GM12878 (cell line): Measurements from ENCODE around the gene MYL6B. TPM values are rescaled to one million over a fixed set of nuclear protein-coding genes. Genes with fewer than 3 reads are reported as not detected.
A peak's percentile ranks its signal among the peaks of the same experiment; 100 is the strongest.

Experiments
- ATF7 ChIP-seq: fragments of 450-650 bp; IDR thresholded peaks from 2 replicates; pipeline ENCODE4 v1.6.1; 2016; ENCODE audit warnings: low read depth, mild to moderate bottlenecking
- CBFB ChIP-seq: IDR thresholded peaks from 2 replicates; pipeline ENCODE4 v1.6.1; 2016; ENCODE audit warnings: antibody characterized with exemption, low read depth
- CBX5 ChIP-seq: sonication (generic); IDR thresholded peaks from 2 replicates; pipeline ENCODE4 v1.6.1; 2016; ENCODE audit warnings: low read depth, moderate library complexity, mild to moderate bottlenecking, inconsistent platforms
- CREM ChIP-seq: IDR thresholded peaks from 2 replicates; pipeline ENCODE4 v1.6.1; 2014; ENCODE audit warnings: antibody characterized with exemption, low read depth
- ETV6 ChIP-seq, 2 experiments: fragments of 450-650 bp in 1 of 2; IDR thresholded peaks in 1 of 2; conservative IDR thresholded peaks in 1 of 2; 2 replicates each; pipeline ENCODE4 v1.6.1; 2014; ENCODE audit warnings: antibody characterized with exemption in 1 of 2, borderline replicate concordance in 1 of 2, low read depth in 1 of 2, mild to moderate bottlenecking in 1 of 2, moderate library complexity in 1 of 2
- HCFC1 ChIP-seq: fragments of 150-350 bp; IDR thresholded peaks from 2 replicates; pipeline ENCODE4 v1.6.1; 2014; ENCODE audit warnings: low read length
- IRF4 ChIP-seq: IDR thresholded peaks from 2 replicates; pipeline ENCODE4 v1.6.1; 2011; ENCODE audit warnings: low read depth, low read length
- JUNB ChIP-seq: IDR thresholded peaks from 2 replicates; pipeline ENCODE4 v1.6.1; 2016; ENCODE audit warnings: antibody characterized with exemption, mild to moderate bottlenecking
- KLF5 ChIP-seq: fragments of 450-650 bp; IDR thresholded peaks from 2 replicates; pipeline ENCODE4 v1.6.1; 2014; ENCODE audit warnings: mild to moderate bottlenecking; ENCODE audit not compliant: partially characterized antibody
- MXI1 ChIP-seq: fragments of 150-350 bp; IDR thresholded peaks from 2 replicates; pipeline ENCODE4 v1.6.1; 2011; ENCODE audit warnings: low read depth, mild to moderate bottlenecking, inconsistent platforms, low read length, improper control_type of control experiment
- RELA ChIP-seq: fragments of 450-650 bp; IDR thresholded peaks from 2 replicates; pipeline ENCODE4 v1.8.0; 2014; ENCODE audit warnings: borderline replicate concordance; ENCODE audit not compliant: partially characterized antibody
- SMAD5 ChIP-seq: IDR thresholded peaks from 2 replicates; pipeline ENCODE4 v1.6.1; 2016; ENCODE audit warnings: antibody characterized with exemption, low read depth
- SRF ChIP-seq, 2 experiments: IDR thresholded peaks; 2 replicates each; pipeline ENCODE4 v1.6.1; 2011; ENCODE audit warnings: low read depth in 2 of 2, low read length in 2 of 2, mild to moderate bottlenecking in 1 of 2, moderate library complexity in 1 of 2
- TCF12 ChIP-seq: IDR thresholded peaks from 2 replicates; pipeline ENCODE4 v1.6.1; 2011; ENCODE audit warnings: low read depth, mild to moderate bottlenecking, low read length
- polyA plus RNA-seq, 11 experiments: library from polyadenylated mRNA; depleted of rRNA in 4 of 11; unstranded in 6 of 11; stranded (reverse) in 5 of 11; fragments of >200 nt; fragmentation: Nextera tagmentation in 4 of 11; fragmentation: Illumina TruSeq in 1 of 11; extraction: Ambion mirVana in 4 of 11; extraction: Trizol in 1 of 11; gene quantifications; 1 replicate in 1 of 11; 2 replicates in 10 of 11; pipeline versions ENCODE4 v1.2.1 to v1.2.3, GENCODE V29; 2011 to 2016; ENCODE audit warnings: inconsistent platforms in 2 of 11, missing spikeins in 2 of 11, low read depth in 1 of 11
- total RNA-seq, 4 experiments: library from RNA; depleted of rRNA in 3 of 4; stranded (reverse); fragments of >200 nt in 3 of 4; fragmentation: Illumina TruSeq in 1 of 4; extraction: Trizol in 1 of 4; gene quantifications; 2 replicates each; pipeline versions ENCODE4 v1.2.1 to v1.2.3, GENCODE V29; 2013 to 2021
- TF ChIP-seq, protein P1 (sequence below): fragments of 450-650 bp; IDR thresholded peaks from 2 replicates; pipeline ENCODE4 v1.6.1; 2017; ENCODE audit warnings: mild to moderate bottlenecking, low read depth, inconsistent platforms; ENCODE audit not compliant: poor library complexity, severe bottlenecking
- TF ChIP-seq, protein P2 (sequence below): IDR thresholded peaks from 2 replicates; pipeline ENCODE4 v1.6.1; 2011; ENCODE audit warnings: borderline replicate concordance, low read depth, mild to moderate bottlenecking, moderate library complexity, mixed read lengths, low read length; ENCODE audit not compliant: insufficient read depth; ENCODE audit errors: extremely low read length
- TF ChIP-seq, protein P3 (sequence below): IDR thresholded peaks from 2 replicates; pipeline ENCODE4 v1.6.1; 2011; ENCODE audit warnings: mild to moderate bottlenecking, low read depth, low read length, moderate library complexity; ENCODE audit not compliant: insufficient replicate concordance
- TF ChIP-seq, protein P4 (sequence below): fragments of 150-350 bp; IDR thresholded peaks from 2 replicates; pipeline ENCODE4 v1.6.1; 2016; ENCODE audit warnings: low read depth, low read length
- TF ChIP-seq, protein P5 (sequence below): fragments of 450-650 bp; IDR thresholded peaks from 2 replicates; pipeline ENCODE4 v1.6.1; 2016; ENCODE audit warnings: mild to moderate bottlenecking, moderate library complexity, borderline replicate concordance

Gene MYL6B
- total and polyA plus RNA-seq, 10 of the 15 experiments (the other 5 are each of a cell fraction or from before 2014, with no cell fraction given), result 75.5 to 153 (median 114) TPM

DNA sequence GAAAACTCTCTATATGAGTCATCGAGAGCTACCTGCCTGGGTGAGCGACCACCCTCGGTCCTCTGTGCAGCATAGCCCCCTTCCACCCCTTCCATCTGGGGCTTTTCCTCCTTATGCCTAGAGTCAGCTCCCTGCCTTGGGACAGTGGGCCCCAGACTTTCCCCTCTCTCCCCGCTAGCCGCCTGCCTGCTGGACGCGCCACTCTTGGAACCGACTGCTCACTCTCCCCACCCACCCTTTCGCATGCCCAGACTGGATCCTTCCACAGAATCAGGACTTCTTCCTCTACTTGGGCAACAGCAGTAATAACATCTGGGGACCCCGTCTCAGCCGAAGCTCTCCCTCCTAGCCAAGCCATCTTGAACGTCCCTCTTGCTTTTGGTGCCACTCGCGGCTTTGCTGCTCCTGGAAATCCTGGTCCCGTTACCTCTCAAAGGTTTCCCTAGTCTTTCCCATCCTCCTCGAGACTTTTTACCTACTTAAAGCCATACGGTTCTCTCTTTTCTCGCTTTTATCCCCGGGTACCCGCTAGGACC lies 23.6 kb upstream of the MYL6B start (continued):
- TF ChIP-seq, protein P1, sequence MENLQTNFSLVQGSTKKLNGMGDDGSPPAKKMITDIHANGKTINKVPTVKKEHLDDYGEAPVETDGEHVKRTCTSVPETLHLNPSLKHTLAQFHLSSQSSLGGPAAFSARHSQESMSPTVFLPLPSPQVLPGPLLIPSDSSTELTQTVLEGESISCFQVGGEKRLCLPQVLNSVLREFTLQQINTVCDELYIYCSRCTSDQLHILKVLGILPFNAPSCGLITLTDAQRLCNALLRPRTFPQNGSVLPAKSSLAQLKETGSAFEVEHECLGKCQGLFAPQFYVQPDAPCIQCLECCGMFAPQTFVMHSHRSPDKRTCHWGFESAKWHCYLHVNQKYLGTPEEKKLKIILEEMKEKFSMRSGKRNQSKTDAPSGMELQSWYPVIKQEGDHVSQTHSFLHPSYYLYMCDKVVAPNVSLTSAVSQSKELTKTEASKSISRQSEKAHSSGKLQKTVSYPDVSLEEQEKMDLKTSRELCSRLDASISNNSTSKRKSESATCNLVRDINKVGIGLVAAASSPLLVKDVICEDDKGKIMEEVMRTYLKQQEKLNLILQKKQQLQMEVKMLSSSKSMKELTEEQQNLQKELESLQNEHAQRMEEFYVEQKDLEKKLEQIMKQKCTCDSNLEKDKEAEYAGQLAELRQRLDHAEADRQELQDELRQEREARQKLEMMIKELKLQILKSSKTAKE, result no peak
- TF ChIP-seq ATF7 (no peak), SMAD5 (no peak), CBX5 (no peak), CBFB (no peak), KLF5 (no peak), ETV6 (conservative IDR thresholded peaks at IDR 0.05 in 1 of 2, IDR thresholded peaks at IDR 0.05 in 1 of 2; ENCODE audit: borderline replicate concordance in 1 of 2, low read depth in 1 of 2) (no peak), TCF12 (no peak), IRF4 (peak; percentile 41; the same call in 1 of the 2 replicates), JUNB (peak; percentile 49), CREM (no peak), MXI1 (0 out of 2 replicates have a peak, but pooled peaks have one; percentile 1), RELA (no peak), SRF (IDR thresholded peaks at IDR 0.05; ENCODE audit: low read depth in 2 of 2, low read length in 2 of 2) (no peak), HCFC1 (no peak)
- TF ChIP-seq, protein P2, sequence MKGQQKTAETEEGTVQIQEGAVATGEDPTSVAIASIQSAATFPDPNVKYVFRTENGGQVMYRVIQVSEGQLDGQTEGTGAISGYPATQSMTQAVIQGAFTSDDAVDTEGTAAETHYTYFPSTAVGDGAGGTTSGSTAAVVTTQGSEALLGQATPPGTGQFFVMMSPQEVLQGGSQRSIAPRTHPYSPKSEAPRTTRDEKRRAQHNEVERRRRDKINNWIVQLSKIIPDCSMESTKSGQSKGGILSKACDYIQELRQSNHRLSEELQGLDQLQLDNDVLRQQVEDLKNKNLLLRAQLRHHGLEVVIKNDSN, result no peak
- TF ChIP-seq, protein P3, sequence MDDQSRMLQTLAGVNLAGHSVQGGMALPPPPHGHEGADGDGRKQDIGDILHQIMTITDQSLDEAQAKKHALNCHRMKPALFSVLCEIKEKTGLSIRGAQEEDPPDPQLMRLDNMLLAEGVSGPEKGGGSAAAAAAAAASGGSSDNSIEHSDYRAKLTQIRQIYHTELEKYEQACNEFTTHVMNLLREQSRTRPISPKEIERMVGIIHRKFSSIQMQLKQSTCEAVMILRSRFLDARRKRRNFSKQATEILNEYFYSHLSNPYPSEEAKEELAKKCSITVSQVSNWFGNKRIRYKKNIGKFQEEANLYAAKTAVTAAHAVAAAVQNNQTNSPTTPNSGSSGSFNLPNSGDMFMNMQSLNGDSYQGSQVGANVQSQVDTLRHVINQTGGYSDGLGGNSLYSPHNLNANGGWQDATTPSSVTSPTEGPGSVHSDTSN, result no peak
- TF ChIP-seq, protein P4, sequence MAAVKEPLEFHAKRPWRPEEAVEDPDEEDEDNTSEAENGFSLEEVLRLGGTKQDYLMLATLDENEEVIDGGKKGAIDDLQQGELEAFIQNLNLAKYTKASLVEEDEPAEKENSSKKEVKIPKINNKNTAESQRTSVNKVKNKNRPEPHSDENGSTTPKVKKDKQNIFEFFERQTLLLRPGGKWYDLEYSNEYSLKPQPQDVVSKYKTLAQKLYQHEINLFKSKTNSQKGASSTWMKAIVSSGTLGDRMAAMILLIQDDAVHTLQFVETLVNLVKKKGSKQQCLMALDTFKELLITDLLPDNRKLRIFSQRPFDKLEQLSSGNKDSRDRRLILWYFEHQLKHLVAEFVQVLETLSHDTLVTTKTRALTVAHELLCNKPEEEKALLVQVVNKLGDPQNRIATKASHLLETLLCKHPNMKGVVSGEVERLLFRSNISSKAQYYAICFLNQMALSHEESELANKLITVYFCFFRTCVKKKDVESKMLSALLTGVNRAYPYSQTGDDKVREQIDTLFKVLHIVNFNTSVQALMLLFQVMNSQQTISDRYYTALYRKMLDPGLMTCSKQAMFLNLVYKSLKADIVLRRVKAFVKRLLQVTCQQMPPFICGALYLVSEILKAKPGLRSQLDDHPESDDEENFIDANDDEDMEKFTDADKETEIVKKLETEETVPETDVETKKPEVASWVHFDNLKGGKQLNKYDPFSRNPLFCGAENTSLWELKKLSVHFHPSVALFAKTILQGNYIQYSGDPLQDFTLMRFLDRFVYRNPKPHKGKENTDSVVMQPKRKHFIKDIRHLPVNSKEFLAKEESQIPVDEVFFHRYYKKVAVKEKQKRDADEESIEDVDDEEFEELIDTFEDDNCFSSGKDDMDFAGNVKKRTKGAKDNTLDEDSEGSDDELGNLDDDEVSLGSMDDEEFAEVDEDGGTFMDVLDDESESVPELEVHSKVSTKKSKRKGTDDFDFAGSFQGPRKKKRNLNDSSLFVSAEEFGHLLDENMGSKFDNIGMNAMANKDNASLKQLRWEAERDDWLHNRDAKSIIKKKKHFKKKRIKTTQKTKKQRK, result no peak
- TF ChIP-seq, protein P5, sequence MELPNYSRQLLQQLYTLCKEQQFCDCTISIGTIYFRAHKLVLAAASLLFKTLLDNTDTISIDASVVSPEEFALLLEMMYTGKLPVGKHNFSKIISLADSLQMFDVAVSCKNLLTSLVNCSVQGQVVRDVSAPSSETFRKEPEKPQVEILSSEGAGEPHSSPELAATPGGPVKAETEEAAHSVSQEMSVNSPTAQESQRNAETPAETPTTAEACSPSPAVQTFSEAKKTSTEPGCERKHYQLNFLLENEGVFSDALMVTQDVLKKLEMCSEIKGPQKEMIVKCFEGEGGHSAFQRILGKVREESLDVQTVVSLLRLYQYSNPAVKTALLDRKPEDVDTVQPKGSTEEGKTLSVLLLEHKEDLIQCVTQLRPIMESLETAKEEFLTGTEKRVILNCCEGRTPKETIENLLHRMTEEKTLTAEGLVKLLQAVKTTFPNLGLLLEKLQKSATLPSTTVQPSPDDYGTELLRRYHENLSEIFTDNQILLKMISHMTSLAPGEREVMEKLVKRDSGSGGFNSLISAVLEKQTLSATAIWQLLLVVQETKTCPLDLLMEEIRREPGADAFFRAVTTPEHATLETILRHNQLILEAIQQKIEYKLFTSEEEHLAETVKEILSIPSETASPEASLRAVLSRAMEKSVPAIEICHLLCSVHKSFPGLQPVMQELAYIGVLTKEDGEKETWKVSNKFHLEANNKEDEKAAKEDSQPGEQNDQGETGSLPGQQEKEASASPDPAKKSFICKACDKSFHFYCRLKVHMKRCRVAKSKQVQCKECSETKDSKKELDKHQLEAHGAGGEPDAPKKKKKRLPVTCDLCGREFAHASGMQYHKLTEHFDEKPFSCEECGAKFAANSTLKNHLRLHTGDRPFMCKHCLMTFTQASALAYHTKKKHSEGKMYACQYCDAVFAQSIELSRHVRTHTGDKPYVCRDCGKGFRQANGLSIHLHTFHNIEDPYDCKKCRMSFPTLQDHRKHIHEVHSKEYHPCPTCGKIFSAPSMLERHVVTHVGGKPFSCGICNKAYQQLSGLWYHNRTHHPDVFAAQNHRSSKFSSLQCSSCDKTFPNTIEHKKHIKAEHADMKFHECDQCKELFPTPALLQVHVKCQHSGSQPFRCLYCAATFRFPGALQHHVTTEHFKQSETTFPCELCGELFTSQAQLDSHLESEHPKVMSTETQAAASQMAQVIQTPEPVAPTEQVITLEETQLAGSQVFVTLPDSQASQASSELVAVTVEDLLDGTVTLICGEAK, result no peak
